DOHH2 (cell line): ENCODE measurements around the gene CISD3.

Source experiments
- H3F3A ChIP-seq: fragments of 200-600 bp; sonication (generic), shearing (Covaris generic); 2 replicates; pipeline ENCODE4 v1.6.0; 2016; ENCODE audit warnings: antibody characterized with exemption, mild to moderate bottlenecking; ENCODE audit not compliant: control insufficient read depth, insufficient read depth
- H3K27ac ChIP-seq: fragments of 200-600 bp; sonication (generic); 2 replicates; pipeline ENCODE4 v1.5.1; 2014; ENCODE audit warnings: low read depth, mild to moderate bottlenecking, low read length, moderate library complexity
- H3K27me3 ChIP-seq: fragments of 200-600 bp; sonication (generic); 2 replicates; pipeline ENCODE4 v1.6.1; 2014; ENCODE audit warnings: mild to moderate bottlenecking, low read length, mixed read lengths; ENCODE audit not compliant: control insufficient read depth
- H3K36me3 ChIP-seq: fragments of 200-600 bp; sonication (generic); 2 replicates; pipeline ENCODE4 v1.6.1; 2014; ENCODE audit warnings: mild to moderate bottlenecking, low read length, moderate library complexity, mixed read lengths; ENCODE audit not compliant: control insufficient read depth
- H3K4me1 ChIP-seq: fragments of 200-600 bp; sonication (generic); 2 replicates; pipeline ENCODE4 v1.6.1; 2014; ENCODE audit warnings: mild to moderate bottlenecking, low read length, mixed read lengths; ENCODE audit not compliant: control insufficient read depth
- H3K4me2 ChIP-seq: fragments of 200-600 bp; sonication (generic); 2 replicates; pipeline ENCODE4 v1.6.0; 2014; ENCODE audit warnings: mild to moderate bottlenecking, low read length, moderate library complexity
- H3K4me3 ChIP-seq: fragments of 200-600 bp; sonication (generic); 2 replicates; pipeline ENCODE4 v1.5.1; 2014; ENCODE audit warnings: mild to moderate bottlenecking, low read length, mixed read lengths
- H3K79me2 ChIP-seq: fragments of 200-600 bp; sonication (generic); 2 replicates; pipeline ENCODE4 v1.6.1; 2014; ENCODE audit warnings: mild to moderate bottlenecking, low read length, mixed read lengths; ENCODE audit not compliant: control insufficient read depth
- H3K9me2 ChIP-seq: fragments of 200-600 bp; sonication (generic); replicated peaks from 2 replicates; pipeline ENCODE4 v1.6.1; 2014; ENCODE audit warnings: mild to moderate bottlenecking, low read length, mixed read lengths; ENCODE audit not compliant: control insufficient read depth
- H3K9me3 ChIP-seq: fragments of 200-600 bp; sonication (generic); 2 replicates; pipeline ENCODE4 v1.6.1; 2014; ENCODE audit warnings: antibody characterized with exemption, low read length, mixed read lengths; ENCODE audit not compliant: control insufficient read depth, insufficient read depth
- H4K20me1 ChIP-seq: fragments of 200-600 bp; sonication (generic); 2 replicates; pipeline ENCODE4 v1.6.0; 2014; ENCODE audit warnings: low read depth, mild to moderate bottlenecking, antibody characterized with exemption, low read length, moderate library complexity; ENCODE audit not compliant: control insufficient read depth, insufficient read depth
- CTCF ChIP-seq: fragments of 200-600 bp; sonication (generic); IDR thresholded peaks from one replicate; pipeline ENCODE4 v1.5.1; 2014; ENCODE audit warnings: antibody characterized with exemption, mild to moderate bottlenecking, low read depth, low read length; ENCODE audit not compliant: poor library complexity, severe bottlenecking
- EZH2phosphoT487 ChIP-seq: fragments of 200-600 bp; sonication (generic); IDR thresholded peaks from 2 replicates; pipeline ENCODE4 v1.6.1; 2017; ENCODE audit warnings: borderline replicate concordance, mild to moderate bottlenecking, antibody characterized with exemption, low read length, moderate library complexity, mixed read lengths

CISD3 gene

GRCh38 chr17:38687286-38687685, 42.9 kb upstream of the CISD3 start:
- peaks cover 7% of the 10 kb centered on the region for H3K4me1 ChIP-seq
- no peaks in the 10 kb centered on the region for H3K9me3 ChIP-seq
- no peaks in the 10 kb centered on the region for H3K9me2 ChIP-seq
- H3K36me3 ChIP-seq, result no peaks in the 10 kb centered on the region
- H3K4me3 ChIP-seq, result no peak overlapping the region
- H3K79me2 ChIP-seq, result no peaks in the 10 kb centered on the region
- no peaks in the 10 kb centered on the region for H4K20me1 ChIP-seq
- no peak overlapping the region for H3K27ac ChIP-seq
- no peaks in the 10 kb centered on the region for H3F3A ChIP-seq
- peaks cover 11% of the 10 kb centered on the region for H3K27me3 ChIP-seq
- TF ChIP-seq CTCF, result no peak
- TF ChIP-seq EZH2phosphoT487, result no peak
- H3K4me2 ChIP-seq, result no peak overlapping the region

GRCh38 chr17:38690386-38690785, 39.8 kb upstream of the CISD3 start:
- TF ChIP-seq CTCF (no peak), EZH2phosphoT487 (no peak)
- H3K36me3 ChIP-seq, result no peaks in the 10 kb centered on the region
- no peak overlapping the region for H3K4me2 ChIP-seq
- no peaks in the 10 kb centered on the region for H3K9me2 ChIP-seq
- H4K20me1 ChIP-seq, result no peaks in the 10 kb centered on the region
- H3K27me3 ChIP-seq, result peaks cover 8% of the 10 kb centered on the region
- H3K4me1 ChIP-seq, result no peaks in the 10 kb centered on the region
- no peak overlapping the region for H3K27ac ChIP-seq
- H3K79me2 ChIP-seq, result no peaks in the 10 kb centered on the region
- H3K4me3 ChIP-seq, result no peak overlapping the region
- H3F3A ChIP-seq, result no peaks in the 10 kb centered on the region
- H3K9me3 ChIP-seq, result no peaks in the 10 kb centered on the region

- Histone ChIP-seq H3K27ac (no peak overlapping the region), H3K9me3 (no peaks in the 10 kb centered on the region), H3K9me2 (no peaks in the 10 kb centered on the region), H3K4me1 (no peaks in the 10 kb centered on the region), H3F3A (no peaks in the 10 kb centered on the region), H3K4me3 (no peak overlapping the region), H3K36me3 (no peaks in the 10 kb centered on the region), H3K79me2 (no peaks in the 10 kb centered on the region), H3K27me3 (peaks cover 6% of the 10 kb centered on the region; the same call in 1 of the 2 replicates), H4K20me1 (no peaks in the 10 kb centered on the region), H3K4me2 (no peak overlapping the region)
- TF ChIP-seq CTCF (no peak), EZH2phosphoT487 (no peak)
These were observed 39.0 kb upstream of the CISD3 start for GRCh38 chr17:38691154-38691553.
